Fibroblast of pulmonary artery (primary cell): ENCODE measurements around the gene RUBCNL.

Source experiments
- DNase-seq: peaks from one replicate; pipeline ENCODE4 v3.0.0-alpha.2; 2010; ENCODE audit warnings: low read depth
- H3K4me3 ChIP-seq: replicated peaks from 2 replicates; pipeline ENCODE4 v1.5.1; 2011; ENCODE audit warnings: low read depth, mild to moderate bottlenecking, control low read depth, low read length, moderate library complexity
- TF ChIP-seq, protein P1 (sequence below): IDR thresholded peaks from 2 replicates; pipeline ENCODE4 v1.5.1; 2011; ENCODE audit warnings: mild to moderate bottlenecking, control low read depth, low read length, inconsistent platforms; ENCODE audit errors: missing control alignments

Gene RUBCNL

GRCh38 chr13:46401432-46401831, 14.4 kb upstream of the RUBCNL start:
- DNase-seq: no peak
- H3K4me3 ChIP-seq: no peak overlapping the region
- TF ChIP-seq, protein P1, sequence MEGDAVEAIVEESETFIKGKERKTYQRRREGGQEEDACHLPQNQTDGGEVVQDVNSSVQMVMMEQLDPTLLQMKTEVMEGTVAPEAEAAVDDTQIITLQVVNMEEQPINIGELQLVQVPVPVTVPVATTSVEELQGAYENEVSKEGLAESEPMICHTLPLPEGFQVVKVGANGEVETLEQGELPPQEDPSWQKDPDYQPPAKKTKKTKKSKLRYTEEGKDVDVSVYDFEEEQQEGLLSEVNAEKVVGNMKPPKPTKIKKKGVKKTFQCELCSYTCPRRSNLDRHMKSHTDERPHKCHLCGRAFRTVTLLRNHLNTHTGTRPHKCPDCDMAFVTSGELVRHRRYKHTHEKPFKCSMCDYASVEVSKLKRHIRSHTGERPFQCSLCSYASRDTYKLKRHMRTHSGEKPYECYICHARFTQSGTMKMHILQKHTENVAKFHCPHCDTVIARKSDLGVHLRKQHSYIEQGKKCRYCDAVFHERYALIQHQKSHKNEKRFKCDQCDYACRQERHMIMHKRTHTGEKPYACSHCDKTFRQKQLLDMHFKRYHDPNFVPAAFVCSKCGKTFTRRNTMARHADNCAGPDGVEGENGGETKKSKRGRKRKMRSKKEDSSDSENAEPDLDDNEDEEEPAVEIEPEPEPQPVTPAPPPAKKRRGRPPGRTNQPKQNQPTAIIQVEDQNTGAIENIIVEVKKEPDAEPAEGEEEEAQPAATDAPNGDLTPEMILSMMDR: no peak

DNA sequence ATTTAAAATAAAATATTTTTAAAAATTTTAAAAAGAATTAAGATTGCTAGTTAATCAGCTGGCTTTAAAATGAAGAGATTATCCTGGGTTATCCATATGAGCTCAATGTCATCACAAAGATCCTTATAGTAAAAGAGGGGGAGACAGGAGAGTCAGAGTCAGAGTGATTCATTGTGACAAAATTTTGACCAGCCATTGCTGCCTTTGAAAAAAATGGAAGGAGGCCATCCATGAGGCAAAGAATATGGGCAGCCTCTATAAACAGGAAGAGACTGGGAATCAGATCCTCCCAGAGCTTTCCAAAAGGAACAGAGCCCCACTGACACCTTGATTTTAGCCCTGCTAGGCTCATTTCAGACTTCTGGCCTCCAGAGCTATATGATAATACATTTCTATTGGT, 9.3 kb upstream of the RUBCNL start:
- DNase-seq: no peak

GRCh38 chr13:46392967-46393366, 5.9 kb upstream of the RUBCNL start:
- TF ChIP-seq, protein P1: no peak
- H3K4me3 ChIP-seq: no peak overlapping the region
- no peak for DNase-seq

More for the DNA sequence above, 9.3 kb upstream of the RUBCNL start:
- TF ChIP-seq, protein P1: no peak
- H3K4me3 ChIP-seq: no peak overlapping the region

DNA sequence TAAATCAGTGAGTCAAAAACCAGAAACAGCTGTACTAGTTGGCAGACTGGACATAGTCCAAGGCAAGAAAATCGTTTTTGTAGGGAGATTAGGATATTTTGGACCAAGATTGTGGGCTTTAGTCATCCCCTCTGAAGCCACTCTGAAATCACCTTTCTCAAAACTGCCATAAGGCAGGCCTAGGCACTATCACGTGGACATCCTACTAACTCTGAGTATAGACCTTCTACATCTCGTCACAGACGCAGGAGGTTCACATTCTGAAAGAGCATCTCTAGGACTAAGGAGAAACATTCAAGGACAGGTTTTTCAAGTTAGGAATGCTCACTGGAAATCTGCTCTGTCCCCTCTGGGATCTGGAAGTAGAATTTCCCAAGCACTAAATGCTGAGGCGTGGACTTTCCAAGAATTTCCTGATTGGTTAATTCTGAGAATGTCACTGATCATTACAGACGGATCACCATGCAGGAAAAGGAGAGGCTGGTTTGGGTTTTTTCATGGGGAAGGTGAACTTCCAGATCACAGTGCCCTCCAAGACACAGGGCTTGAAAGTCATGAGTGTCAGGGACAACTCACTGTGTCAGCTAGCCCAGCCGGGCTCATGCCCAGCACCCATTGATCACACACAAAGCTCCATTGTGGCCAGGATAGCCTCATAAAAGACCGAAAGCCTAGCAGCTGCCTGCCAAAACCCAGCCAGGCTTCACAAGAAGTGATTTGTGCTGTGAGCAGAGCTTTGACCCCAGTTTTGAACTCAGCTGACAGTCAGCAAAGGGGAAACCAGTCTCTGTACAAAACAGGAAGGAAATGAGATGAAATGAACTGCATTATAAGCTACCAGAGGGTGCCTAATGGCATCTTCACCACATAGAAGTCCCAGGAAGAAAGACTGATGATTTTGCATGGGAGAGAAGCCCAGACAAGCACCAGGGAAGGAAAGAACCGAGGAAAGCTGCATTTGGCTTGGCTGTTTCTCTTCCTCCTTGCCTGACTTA, 2.7 kb upstream of the RUBCNL start:
- TF ChIP-seq, protein P1: no peak
- DNase-seq: no peak
- H3K4me3 ChIP-seq: no peak overlapping the region

- DNase-seq: no peak
- H3K4me3 ChIP-seq: no peak overlapping the region
- TF ChIP-seq, protein P1: no peak
Measured at GRCh38 chr13:46388846-46389245, 1.8 kb upstream of the RUBCNL start.

DNA sequence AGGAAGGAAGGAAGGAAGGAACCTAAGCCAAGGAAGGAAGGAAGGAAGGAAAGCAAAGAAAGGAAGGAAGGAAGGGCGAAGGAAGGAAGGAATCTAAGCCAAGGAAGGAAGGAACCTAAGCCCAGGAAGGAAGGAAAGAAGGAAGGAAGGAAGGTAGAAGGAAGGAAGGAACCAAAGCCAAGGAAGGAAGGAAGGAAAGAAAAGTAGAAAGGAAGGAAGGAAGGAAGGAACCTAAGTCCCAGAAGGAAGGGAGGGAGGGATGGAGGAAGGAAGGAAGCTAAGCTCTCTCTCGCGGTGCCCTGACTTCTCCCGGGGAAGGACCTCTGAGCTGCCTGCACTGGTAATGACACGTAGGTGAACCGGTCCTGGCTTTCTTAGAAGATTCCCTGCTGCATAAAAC, 1.3 kb upstream of the RUBCNL start:
- DNase-seq: no peak
- TF ChIP-seq, protein P1: no peak
- no peak overlapping the region for H3K4me3 ChIP-seq
